ENCODE data around the gene LMBRD2. TPM values are rescaled to one million over a fixed set of nuclear protein-coding genes. Genes with fewer than 3 reads are reported as not detected.
"Not testable (repeated sequence)": the region's sequence is repeated elsewhere in the genome, so short reads cannot be mapped to it uniquely, and the experiment has no call there.

LMBRD2 gene
- polyA plus RNA-seq, 10 donors: 8.9 to 15.9 (median 12.3) TPM

- DNase-seq: no peak
Measured at GRCh38 chr5:36162810-36163486, 11.3 kb upstream of the LMBRD2 start.

GRCh38 chr5:36161361-36161760 lies 9.7 kb upstream of the LMBRD2 start:
- no peak for DNase-seq

- no peak for DNase-seq
Measured at GRCh38 chr5:36160617-36161016, 8.9 kb upstream of the LMBRD2 start.

GRCh38 chr5:36158144-36158543 lies 6.5 kb upstream of the LMBRD2 start:
- peak; percentile 21 to 51 (median 47) for DNase-seq

- peak in 1 of 3 donors; percentile 81 for DNase-seq
Measured at GRCh38 chr5:36156619-36157018, 4.9 kb upstream of the LMBRD2 start.

GRCh38 chr5:36156121-36156601 lies 4.5 kb upstream of the LMBRD2 start:
- peak; percentile 55 to 76 (median 74) for DNase-seq

GRCh38 chr5:36155291-36155690 lies 3.6 kb upstream of the LMBRD2 start:
- no peak for DNase-seq

- DNase-seq: no peak
Measured at GRCh38 chr5:36153726-36154125, 2.0 kb upstream of the LMBRD2 start.

- no peak for DNase-seq
Measured at GRCh38 chr5:36153298-36153677, 1.6 kb upstream of the LMBRD2 start.

GRCh38 chr5:36152324-36153297 lies 924 bp upstream of the LMBRD2 start:
- DNase-seq: no peak

GRCh38 chr5:36150676-36151433 lies 832 bp downstream of the LMBRD2 start:
- DNase-seq: peak in 2 of 3 donors; percentile 36 to 71

GRCh38 chr5:36147681-36148080 lies 4.0 kb downstream of the LMBRD2 start:
- no peak for DNase-seq

- DNase-seq: no peak
Measured at GRCh38 chr5:36146390-36146789, 5.3 kb downstream of the LMBRD2 start.

GRCh38 chr5:36145311-36145710 lies 6.4 kb downstream of the LMBRD2 start:
- DNase-seq: no peak

- DNase-seq: no peak
Measured at GRCh38 chr5:36138900-36139683, 12.6 kb downstream of the LMBRD2 start.

- no peak for DNase-seq
Measured at GRCh38 chr5:36136581-36136980, 15.1 kb downstream of the LMBRD2 start.

- DNase-seq: no peak
Measured at GRCh38 chr5:36135988-36136387, 15.7 kb downstream of the LMBRD2 start.

- not testable (repeated sequence) for DNase-seq
Measured at GRCh38 chr5:36133009-36133408, 18.7 kb downstream of the LMBRD2 start.

GRCh38 chr5:36129666-36130065 lies 22.0 kb downstream of the LMBRD2 start:
- DNase-seq: not testable (repeated sequence)

- no peak for DNase-seq
Measured at GRCh38 chr5:36128795-36129194, 22.9 kb downstream of the LMBRD2 start.

GRCh38 chr5:36125868-36126267 lies 25.8 kb downstream of the LMBRD2 start:
- no peak for DNase-seq

Data from muscle of back (tissue), 11 donors.